AG09319 (cell line): ENCODE data around the gene ABHD6.
"Not testable (repeated sequence)": the region's sequence is repeated elsewhere in the genome, so short reads cannot be mapped to it uniquely, and the experiment has no call there.

Experiments used
- DNase-seq: peaks from one replicate; pipeline ENCODE4 v3.0.0-alpha.2; 2010; ENCODE audit warnings: low read depth; ENCODE audit errors: extremely low read depth
- TF ChIP-seq, protein P1 (sequence below): IDR thresholded peaks from 2 replicates; pipeline ENCODE4 v1.5.1; 2011; ENCODE audit warnings: low read depth, mild to moderate bottlenecking, inconsistent platforms, low read length, moderate library complexity

The ABHD6 gene

GRCh38 chr3:58222161-58222724 is 15.3 kb upstream of the ABHD6 start:
- no peak for DNase-seq
- TF ChIP-seq, protein P1, sequence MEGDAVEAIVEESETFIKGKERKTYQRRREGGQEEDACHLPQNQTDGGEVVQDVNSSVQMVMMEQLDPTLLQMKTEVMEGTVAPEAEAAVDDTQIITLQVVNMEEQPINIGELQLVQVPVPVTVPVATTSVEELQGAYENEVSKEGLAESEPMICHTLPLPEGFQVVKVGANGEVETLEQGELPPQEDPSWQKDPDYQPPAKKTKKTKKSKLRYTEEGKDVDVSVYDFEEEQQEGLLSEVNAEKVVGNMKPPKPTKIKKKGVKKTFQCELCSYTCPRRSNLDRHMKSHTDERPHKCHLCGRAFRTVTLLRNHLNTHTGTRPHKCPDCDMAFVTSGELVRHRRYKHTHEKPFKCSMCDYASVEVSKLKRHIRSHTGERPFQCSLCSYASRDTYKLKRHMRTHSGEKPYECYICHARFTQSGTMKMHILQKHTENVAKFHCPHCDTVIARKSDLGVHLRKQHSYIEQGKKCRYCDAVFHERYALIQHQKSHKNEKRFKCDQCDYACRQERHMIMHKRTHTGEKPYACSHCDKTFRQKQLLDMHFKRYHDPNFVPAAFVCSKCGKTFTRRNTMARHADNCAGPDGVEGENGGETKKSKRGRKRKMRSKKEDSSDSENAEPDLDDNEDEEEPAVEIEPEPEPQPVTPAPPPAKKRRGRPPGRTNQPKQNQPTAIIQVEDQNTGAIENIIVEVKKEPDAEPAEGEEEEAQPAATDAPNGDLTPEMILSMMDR = no peak

- TF ChIP-seq, protein P1 = no peak
- DNase-seq = no peak
Observed at GRCh38 chr3:58223855-58224254, 13.7 kb upstream of the ABHD6 start.

DNA sequence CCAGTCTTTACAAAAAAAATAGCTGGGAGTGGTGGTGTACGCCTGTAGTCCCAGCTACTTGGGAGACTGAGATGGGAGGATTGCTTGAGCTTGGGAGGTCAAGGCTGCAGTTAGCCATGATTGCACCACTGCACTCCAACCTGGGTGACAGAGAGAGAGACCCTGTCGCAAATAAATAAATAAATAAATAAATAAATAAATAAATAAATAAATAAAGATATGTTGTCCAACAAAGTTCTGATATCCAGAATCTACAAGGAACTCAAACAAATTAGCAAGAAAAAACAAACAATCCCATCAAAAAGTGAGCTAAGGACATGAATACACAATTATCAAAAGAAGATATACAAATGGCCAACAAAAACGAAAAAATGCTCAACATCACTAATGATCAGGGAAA is 9.7 kb upstream of the ABHD6 start:
- DNase-seq = not testable (repeated sequence)

DNA sequence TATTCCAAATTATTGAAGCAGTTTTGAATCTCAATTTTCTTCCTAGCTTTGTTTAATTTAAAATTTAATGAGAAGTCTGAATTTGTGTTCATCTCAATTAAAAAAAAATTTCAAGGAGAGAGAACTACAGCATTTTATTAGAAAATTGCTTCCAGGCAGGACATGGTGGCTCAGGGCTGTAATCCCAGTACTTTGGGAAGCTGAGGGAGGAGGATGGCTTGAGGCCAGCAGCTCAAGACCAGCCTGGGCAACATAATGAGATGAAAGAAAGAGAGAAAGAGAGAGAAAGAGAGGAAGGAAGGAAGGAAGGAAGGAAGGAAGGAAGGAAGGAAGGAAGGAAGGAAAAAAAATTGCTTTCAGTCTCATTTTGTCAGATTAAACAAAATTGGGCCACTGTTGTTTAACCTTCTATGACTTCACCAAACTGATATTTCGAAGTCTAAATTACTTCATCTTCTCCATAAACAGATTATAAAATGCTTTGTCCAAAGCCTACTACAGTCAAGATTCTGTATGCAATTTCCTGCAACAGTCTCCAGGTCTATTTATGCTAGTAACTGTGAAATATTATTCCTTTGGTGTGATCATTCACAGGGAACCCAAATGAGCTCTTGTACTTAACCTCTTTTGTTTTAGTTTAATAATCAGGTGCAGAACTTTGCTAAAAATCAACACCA is 6.6 kb upstream of the ABHD6 start:
- TF ChIP-seq, protein P1 = no peak
- DNase-seq = no peak

DNA sequence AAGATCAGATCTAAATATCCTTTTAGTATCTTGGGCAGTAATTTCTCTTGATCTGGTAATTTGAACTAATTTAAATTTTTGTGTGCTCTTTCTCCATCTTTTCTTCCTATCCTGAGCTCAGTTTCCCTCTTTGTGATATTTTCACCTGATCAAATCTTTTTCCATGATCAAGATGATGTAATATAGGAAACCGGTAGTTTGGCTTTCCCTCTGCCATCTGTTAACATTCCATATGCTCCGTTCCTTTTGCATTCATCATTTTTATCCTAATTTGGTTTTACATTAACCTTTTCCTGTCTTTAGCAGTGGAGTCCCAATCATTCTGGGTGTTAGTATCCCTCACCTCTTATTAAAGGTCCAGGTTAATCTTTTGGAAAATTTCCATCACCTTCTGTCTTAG is 5.9 kb upstream of the ABHD6 start:
- TF ChIP-seq, protein P1 = no peak
- no peak for DNase-seq

- no peak for DNase-seq
- TF ChIP-seq, protein P1 = no peak
Observed at GRCh38 chr3:58234516-58234931, 3.1 kb upstream of the ABHD6 start.

- no peak for DNase-seq
- TF ChIP-seq, protein P1 = no peak
Observed at GRCh38 chr3:58235970-58236369, 1.6 kb upstream of the ABHD6 start.
